Panc1 (cell line): Measurements from ENCODE around the gene ZNF879. TPM values are rescaled to one million over a fixed set of nuclear protein-coding genes. Genes with fewer than 3 reads are reported as not detected.
A peak's percentile ranks its signal among the peaks of the same experiment; 100 is the strongest.

ENCODE experiments used
- ATAC-seq: fragments of 200-7000 bp; cut with Tn5 transposase; 2 replicates; pipeline ENCODE4 v1.9.1; 2020; ENCODE audit warnings: mild to moderate bottlenecking, moderate library complexity
- BruUV-seq: library from RNA; stranded (reverse); fragments of 400-500 nt; replicated peaks from 2 replicates; lab custom pipeline; 2021; lab: Mats Ljungman, UMichigan
- CTCF ChIA-PET: fragments of 300-600 bp; sonication (Branson Sonifier 250); formaldehyde crosslinking; loops from one replicate; lab custom pipeline; 2022; ENCODE audit warnings: antibody characterized with exemption; lab: Charles Lee
- POLR2A ChIA-PET: fragments of 300-600 bp; sonication (Branson Sonifier 250); formaldehyde crosslinking; loops from one replicate; lab custom pipeline; 2022; ENCODE audit warnings: antibody characterized with exemption; lab: Charles Lee
- DNase-seq: peaks from one replicate; pipeline ENCODE4 v3.0.0-alpha.2; 2010; ENCODE audit warnings: low read depth, low spot score
- H3K27ac ChIP-seq: 2 replicates; pipeline ENCODE4 v1.5.1; 2011; ENCODE audit warnings: mild to moderate bottlenecking, low read length, inconsistent platforms
- H3K27me3 ChIP-seq: fragments of 200-500 bp; sonication (Bioruptor generic); 2 replicates; pipeline ENCODE4 v1.6.0; 2014; ENCODE audit warnings: low read length, inconsistent platforms; ENCODE audit not compliant: control insufficient read depth, insufficient read depth
- H3K36me3 ChIP-seq: fragments of 200-500 bp; sonication (Bioruptor generic); 2 replicates; pipeline ENCODE4 v1.5.1; 2014; ENCODE audit warnings: inconsistent platforms, mild to moderate bottlenecking, low read length, moderate library complexity; ENCODE audit not compliant: control insufficient read depth, insufficient read depth
- H3K4me1 ChIP-seq: 2 replicates; pipeline ENCODE4 v1.5.1; 2011; ENCODE audit warnings: inconsistent platforms, mild to moderate bottlenecking, low read length, moderate library complexity; ENCODE audit not compliant: control insufficient read depth, insufficient read depth
- H3K4me3 ChIP-seq, 2 experiments: 2 replicates each; pipeline ENCODE4 v1.5.1; 2011 to 2012; ENCODE audit warnings: low read depth in 2 of 2, low read length in 2 of 2, mild to moderate bottlenecking in 2 of 2, inconsistent platforms in 1 of 2, moderate library complexity in 1 of 2
- H3K9me3 ChIP-seq: fragments of 200-500 bp; sonication (Bioruptor generic); 2 replicates; pipeline ENCODE4 v1.5.1; 2014; ENCODE audit warnings: low read depth, mild to moderate bottlenecking, inconsistent platforms, low read length, moderate library complexity; ENCODE audit not compliant: control insufficient read depth, insufficient read depth
- CTCF ChIP-seq: fragments of 450-650 bp; IDR thresholded peaks from 2 replicates; pipeline ENCODE4 v1.5.1; 2017; ENCODE audit warnings: mild to moderate bottlenecking
- POLR2AphosphoS5 ChIP-seq: IDR thresholded peaks from 2 replicates; pipeline ENCODE4 v1.6.1; 2012; ENCODE audit warnings: mild to moderate bottlenecking, low read depth, low read length, moderate library complexity
- REST ChIP-seq, 2 experiments: IDR thresholded peaks; 2 replicates each; pipeline ENCODE4 v1.6.1; 2011 to 2012; ENCODE audit warnings: low read depth in 2 of 2, control low read depth in 1 of 2, low read length in 1 of 2, mild to moderate bottlenecking in 1 of 2, moderate library complexity in 1 of 2; ENCODE audit not compliant: insufficient read depth in 1 of 2
- SIN3A ChIP-seq: IDR thresholded peaks from 2 replicates; pipeline ENCODE4 v1.6.1; 2012; ENCODE audit warnings: low read depth, mild to moderate bottlenecking, low read length, moderate library complexity, borderline replicate concordance; ENCODE audit not compliant: insufficient read depth
- TCF7L2 ChIP-seq: IDR thresholded peaks from 2 replicates; pipeline ENCODE4 v1.6.1; 2011; ENCODE audit warnings: mild to moderate bottlenecking, low read depth, low read length, inconsistent platforms
- in situ Hi-C: cut with HindIII; loops from 2 replicates; pipeline ENCODE4 v1.10.0; 2016; ENCODE audit warnings: low sequenced_read_pairs, low pct_unique_long_range_greater_than_20kb
- intact Hi-C: fragments of 100-400 bp; cut with micrococcal nuclease; formaldehyde crosslinking; loops from one replicate; pipeline ENCODE4 v1.10.0; 2022; ENCODE audit not compliant: unreplicated experiment
- total RNA-seq: library from RNA; stranded (reverse); gene quantifications from one replicate; pipeline ENCODE4 v1.2.1, GENCODE V29; 2021; ENCODE audit not compliant: unreplicated experiment

The ZNF879 gene
- total RNA-seq, 1 experiment from 2014 or later = 5.9 TPM

GRCh38 chr5:179061025-179061424 is 37.4 kb downstream of the ZNF879 start:
- DNase-seq = no peak
- H3K36me3 ChIP-seq = no peaks in the 10 kb centered on the region
- TF ChIP-seq CTCF (no peak), SIN3A (no peak), TCF7L2 (no peak)
- ATAC-seq = no peak
- in situ Hi-C loops (no loop called here), intact Hi-C loops (no loop called here)
- no peaks in the 10 kb centered on the region for H3K27me3 ChIP-seq
- no peaks in the 10 kb centered on the region for H3K4me1 ChIP-seq
- no peak overlapping the region; the same call in 1 of the 2 replicates for H3K27ac ChIP-seq
- H3K4me3 ChIP-seq = peak overlapping the region; percentile 51 to 58
- BruUV-seq = no TSS peak
- ChIA-PET POLR2A (no interaction called here), CTCF (no interaction called here)
- peaks cover 29% of the 10 kb centered on the region; the same call in 1 of the 2 replicates for H3K9me3 ChIP-seq

GRCh38 chr5:179065703-179066102 is 42.1 kb downstream of the ZNF879 start:
- TF ChIP-seq CTCF (no peak), POLR2AphosphoS5 (no peak), REST (IDR thresholded peaks at IDR 0.05; ENCODE audit: insufficient read depth in 1 of 2, low read depth in 2 of 2, low read length in 1 of 2) (no peak), SIN3A (no peak), TCF7L2 (no peak)
- Histone ChIP-seq H3K27me3 (no peaks in the 10 kb centered on the region), H3K4me3 (no peak overlapping the region), H3K27ac (no peak overlapping the region), H3K36me3 (no peaks in the 10 kb centered on the region), H3K4me1 (no peaks in the 10 kb centered on the region), H3K9me3 (peaks cover 31% of the 10 kb centered on the region)
- ChIA-PET POLR2A (no interaction called here), CTCF (no interaction called here)
- ATAC-seq (no peak), DNase-seq (no peak)
- in situ Hi-C loops (no loop called here), intact Hi-C loops (no loop called here)
- BruUV-seq = no TSS peak
